Progenitor cell of endocrine pancreas (in vitro differentiated cells): Measurements from ENCODE around the gene PRRC2C. TPM values are rescaled to one million over a fixed set of nuclear protein-coding genes. Genes with fewer than 3 reads are reported as not detected.

Experiments
- DNase-seq: peaks from one replicate; pipeline ENCODE4 v3.0.0; 2021; ENCODE audit warnings: low spot score; ENCODE audit not compliant: unreplicated experiment
- H3K27ac Mint-ChIP-seq: 2 replicates; pipeline ENCODE4 v1.8.0; 2021; ENCODE audit warnings: mild to moderate bottlenecking, moderate library complexity, mixed read lengths
- H3K27me3 Mint-ChIP-seq: 2 replicates; pipeline ENCODE4 v1.8.0; 2021; ENCODE audit warnings: mixed read lengths
- H3K36me3 Mint-ChIP-seq: 2 replicates; pipeline ENCODE4 v1.8.0; 2022; ENCODE audit warnings: mixed read lengths; ENCODE audit not compliant: insufficient read depth
- H3K4me1 Mint-ChIP-seq: 2 replicates; pipeline ENCODE4 v1.8.0; 2021; ENCODE audit warnings: low read depth, mixed read lengths
- H3K4me3 Mint-ChIP-seq: 2 replicates; pipeline ENCODE4 v1.8.0; 2021; ENCODE audit warnings: low read depth, mild to moderate bottlenecking, moderate library complexity, mixed read lengths
- H3K9me3 Mint-ChIP-seq: 2 replicates; pipeline ENCODE4 v1.8.0; 2021; ENCODE audit warnings: low read depth, mixed read lengths
- total RNA-seq: library from RNA; stranded (reverse); gene quantifications from 2 replicates; pipeline ENCODE4 v1.2.1, GENCODE V29; 2021
- TF ChIP-seq, protein P1 (sequence below): fragments of 200-600 bp; sonication (generic); IDR thresholded peaks from one replicate; pipeline ENCODE4 v1.5.0; 2021; ENCODE audit warnings: antibody characterized with exemption, mild to moderate bottlenecking; ENCODE audit not compliant: unreplicated experiment

PRRC2C gene
- total RNA-seq, 1 donor from 2014 or later, result 213 TPM

DNA sequence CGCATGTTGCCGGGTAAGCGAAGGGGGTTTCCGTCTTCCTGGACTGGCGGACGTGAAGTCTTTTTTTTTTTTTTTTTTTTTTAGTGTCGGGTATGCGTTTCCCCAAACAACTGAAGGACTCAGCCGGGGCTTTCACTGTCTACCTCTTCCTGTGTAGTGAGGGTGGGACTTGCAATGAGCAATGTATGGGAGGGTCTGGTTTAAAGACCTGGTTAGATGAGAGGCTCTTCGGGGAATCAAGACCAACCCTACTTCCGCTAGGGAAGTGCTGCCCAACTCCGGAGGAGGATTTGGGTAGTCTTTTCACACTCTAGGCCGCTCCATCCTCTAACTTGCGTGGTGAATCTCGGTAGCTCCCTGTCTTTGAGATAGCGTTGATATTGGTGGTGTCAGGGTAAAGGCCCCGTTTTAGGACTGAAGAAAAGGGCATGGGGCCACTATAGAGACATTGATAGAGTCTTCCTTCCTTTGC lies 754 bp downstream of the PRRC2C start:
- TF ChIP-seq, protein P1, sequence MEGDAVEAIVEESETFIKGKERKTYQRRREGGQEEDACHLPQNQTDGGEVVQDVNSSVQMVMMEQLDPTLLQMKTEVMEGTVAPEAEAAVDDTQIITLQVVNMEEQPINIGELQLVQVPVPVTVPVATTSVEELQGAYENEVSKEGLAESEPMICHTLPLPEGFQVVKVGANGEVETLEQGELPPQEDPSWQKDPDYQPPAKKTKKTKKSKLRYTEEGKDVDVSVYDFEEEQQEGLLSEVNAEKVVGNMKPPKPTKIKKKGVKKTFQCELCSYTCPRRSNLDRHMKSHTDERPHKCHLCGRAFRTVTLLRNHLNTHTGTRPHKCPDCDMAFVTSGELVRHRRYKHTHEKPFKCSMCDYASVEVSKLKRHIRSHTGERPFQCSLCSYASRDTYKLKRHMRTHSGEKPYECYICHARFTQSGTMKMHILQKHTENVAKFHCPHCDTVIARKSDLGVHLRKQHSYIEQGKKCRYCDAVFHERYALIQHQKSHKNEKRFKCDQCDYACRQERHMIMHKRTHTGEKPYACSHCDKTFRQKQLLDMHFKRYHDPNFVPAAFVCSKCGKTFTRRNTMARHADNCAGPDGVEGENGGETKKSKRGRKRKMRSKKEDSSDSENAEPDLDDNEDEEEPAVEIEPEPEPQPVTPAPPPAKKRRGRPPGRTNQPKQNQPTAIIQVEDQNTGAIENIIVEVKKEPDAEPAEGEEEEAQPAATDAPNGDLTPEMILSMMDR, result no peak
- H3K9me3 Mint-ChIP-seq, result no peaks in the 10 kb centered on the region
- H3K27me3 Mint-ChIP-seq, result no peaks in the 10 kb centered on the region
- peaks cover 15% of the 10 kb centered on the region for H3K4me1 Mint-ChIP-seq
- no peaks in the 10 kb centered on the region for H3K36me3 Mint-ChIP-seq
- no peak for DNase-seq
- H3K4me3 Mint-ChIP-seq, result peak overlapping the region; percentile 91
- H3K27ac Mint-ChIP-seq, result peak overlapping the region; percentile 99

DNA sequence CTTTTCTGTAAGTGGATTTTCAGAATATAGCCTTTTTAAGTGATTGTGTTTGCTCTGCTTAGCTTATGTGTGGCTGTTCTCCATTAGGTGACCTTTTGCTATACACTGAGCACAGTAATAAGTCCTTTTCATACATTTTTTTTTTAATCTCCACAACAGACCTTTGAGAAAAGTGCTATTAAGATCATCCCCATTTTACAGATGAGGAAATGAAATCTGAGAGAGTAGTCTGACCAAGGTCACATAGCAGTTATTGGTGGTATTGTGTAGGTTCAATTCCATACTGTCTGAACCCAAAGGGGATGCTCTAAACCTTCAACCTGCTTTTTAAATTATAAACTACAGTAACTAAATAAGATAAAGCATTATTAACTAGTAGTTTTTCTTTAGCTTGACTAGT lies 1.7 kb downstream of the PRRC2C start:
- Mint-ChIP-seq H3K4me3 (peak overlapping the region; percentile 91), H3K27ac (peak overlapping the region; percentile 99), H3K36me3 (no peaks in the 10 kb centered on the region), H3K27me3 (no peaks in the 10 kb centered on the region), H3K4me1 (peaks cover 15% of the 10 kb centered on the region), H3K9me3 (no peaks in the 10 kb centered on the region)
- TF ChIP-seq, protein P1, result no peak
- no peak for DNase-seq

DNA sequence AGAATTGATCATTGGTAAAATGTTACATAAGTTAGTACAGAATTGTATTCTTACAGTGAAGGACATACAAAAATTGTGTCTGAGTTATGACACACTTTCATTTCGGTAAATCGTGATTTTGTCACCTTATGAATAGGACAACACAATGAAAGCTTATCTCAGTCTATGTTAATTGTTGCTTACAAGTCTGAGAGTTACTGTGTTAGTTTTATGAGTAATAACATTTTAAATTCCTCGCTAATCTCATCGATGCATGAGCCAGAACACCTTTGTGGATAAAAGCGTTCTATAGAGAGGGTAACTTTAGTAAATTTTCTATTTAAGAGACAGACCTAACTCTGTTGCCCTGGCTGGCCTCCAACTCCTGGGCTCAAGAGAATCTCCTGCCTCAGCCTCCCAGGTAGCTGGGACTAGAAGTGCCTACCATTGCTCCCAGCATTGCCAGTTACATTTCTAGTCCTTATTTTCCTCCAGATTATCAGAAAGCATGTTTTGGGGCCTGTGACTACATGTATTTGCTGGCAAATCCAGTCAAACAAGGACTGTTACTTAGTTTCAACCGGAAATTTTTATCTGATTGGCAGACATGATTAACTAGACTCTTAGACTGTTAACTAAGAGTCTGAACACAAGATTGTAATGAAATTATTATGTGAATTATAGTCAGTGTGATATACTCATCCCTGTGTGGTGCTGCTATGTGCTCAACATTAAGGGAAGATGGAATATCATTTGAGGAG lies 3.0 kb downstream of the PRRC2C start:
- H3K9me3 Mint-ChIP-seq, result no peaks in the 10 kb centered on the region
- H3K4me1 Mint-ChIP-seq, result peaks cover 18% of the 10 kb centered on the region
- no peaks in the 10 kb centered on the region for H3K27me3 Mint-ChIP-seq
- no peak for DNase-seq
- TF ChIP-seq, protein P1, result no peak
- peaks cover 1% of the 10 kb centered on the region for H3K36me3 Mint-ChIP-seq
- no peak overlapping the region for H3K4me3 Mint-ChIP-seq
- H3K27ac Mint-ChIP-seq, result peak overlapping the region; percentile 28

DNA sequence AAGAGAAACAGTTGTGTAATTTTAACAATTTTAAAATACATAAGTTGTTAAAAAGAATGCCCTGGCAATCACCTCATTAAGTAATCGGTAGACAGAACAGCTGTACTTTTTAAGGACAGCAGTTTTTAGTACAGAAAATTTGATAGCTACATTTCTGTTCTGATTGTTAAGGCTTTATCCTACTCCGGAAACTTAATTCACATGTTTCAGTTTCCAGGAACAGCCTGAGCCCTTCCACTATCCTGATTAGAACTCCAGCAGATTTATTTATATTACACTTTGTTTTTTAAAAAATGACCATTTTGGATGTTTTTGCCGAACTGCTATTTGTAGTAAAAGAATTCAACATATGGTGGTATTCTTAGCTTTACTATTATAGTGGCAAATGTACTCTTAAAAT lies 8.7 kb downstream of the PRRC2C start:
- Mint-ChIP-seq H3K36me3 (peaks cover 1% of the 10 kb centered on the region), H3K9me3 (no peaks in the 10 kb centered on the region)

DNA sequence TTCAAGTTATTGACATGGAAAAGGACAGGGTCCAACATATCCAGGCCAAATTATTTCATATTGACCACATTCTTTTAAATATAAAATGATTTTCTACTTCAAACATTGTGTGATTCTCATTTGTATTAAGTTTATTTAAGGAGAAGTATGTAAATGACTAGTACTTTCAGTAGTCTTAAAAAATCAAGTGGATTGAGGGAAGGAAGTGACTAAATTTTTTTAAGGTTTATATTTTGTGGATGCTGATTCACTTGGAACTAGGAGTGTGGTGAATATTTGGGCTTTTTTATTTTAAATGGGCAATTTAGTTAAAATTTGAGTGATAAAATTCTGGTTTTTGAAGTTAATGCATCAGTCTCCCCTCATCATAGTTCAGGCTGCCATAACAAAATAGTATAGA lies 10.1 kb downstream of the PRRC2C start:
- DNase-seq, result no peak
- no peaks in the 10 kb centered on the region for H3K9me3 Mint-ChIP-seq
- no peaks in the 10 kb centered on the region for H3K27me3 Mint-ChIP-seq
- H3K36me3 Mint-ChIP-seq, result peaks cover 3% of the 10 kb centered on the region
- TF ChIP-seq, protein P1, result no peak
- no peak overlapping the region for H3K4me3 Mint-ChIP-seq
- no peak overlapping the region for H3K27ac Mint-ChIP-seq
- peaks cover 16% of the 10 kb centered on the region for H3K4me1 Mint-ChIP-seq

More for the DNA sequence above, 8.7 kb downstream of the PRRC2C start:
- TF ChIP-seq, protein P1, result no peak
- peaks cover 14% of the 10 kb centered on the region for H3K4me1 Mint-ChIP-seq
- no peaks in the 10 kb centered on the region for H3K27me3 Mint-ChIP-seq
- no peak for DNase-seq
- H3K4me3 Mint-ChIP-seq, result no peak overlapping the region
- H3K27ac Mint-ChIP-seq, result no peak overlapping the region
